HG03342 (cell line): ENCODE data around the gene C6orf47.

Experiments
- ATAC-seq: cut with Tn5 transposase; IDR thresholded peaks from one replicate; pipeline ENCODE4 v1.9.1; 2021; ENCODE audit warnings: mild to moderate bottlenecking, moderate library complexity; ENCODE audit not compliant: unreplicated experiment

C6orf47 gene

DNA sequence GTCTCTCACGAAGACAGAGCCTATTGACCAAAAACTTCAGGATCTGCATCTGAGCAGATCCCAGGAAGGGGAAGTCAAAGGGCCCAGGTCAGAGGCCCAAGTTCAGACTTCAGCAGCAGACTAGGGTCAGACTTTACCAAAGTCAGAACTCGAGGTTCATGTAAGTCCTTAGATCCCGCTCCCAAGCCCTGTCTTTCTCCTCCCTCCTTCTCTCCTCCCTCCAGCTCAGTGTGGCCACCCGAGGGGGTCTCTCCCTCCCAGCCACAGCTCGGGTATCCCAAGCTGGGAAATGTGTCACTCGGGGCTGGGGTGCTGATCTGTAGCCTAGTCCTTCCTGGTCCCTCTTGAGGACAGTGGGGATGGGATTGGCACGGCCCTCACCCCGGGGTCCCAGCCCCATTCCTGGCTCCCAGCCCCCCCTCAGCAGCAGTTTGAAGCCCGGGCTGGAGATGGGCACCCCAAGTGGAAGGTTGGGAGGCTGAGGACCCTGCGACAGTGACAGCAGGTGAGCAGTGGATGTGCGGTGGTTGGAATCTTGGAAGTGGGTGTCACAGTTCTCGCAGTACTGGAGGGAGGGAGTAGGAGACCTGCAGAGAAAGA, 1.6 kb upstream of the C6orf47 start:
- ATAC-seq = no peak

DNA sequence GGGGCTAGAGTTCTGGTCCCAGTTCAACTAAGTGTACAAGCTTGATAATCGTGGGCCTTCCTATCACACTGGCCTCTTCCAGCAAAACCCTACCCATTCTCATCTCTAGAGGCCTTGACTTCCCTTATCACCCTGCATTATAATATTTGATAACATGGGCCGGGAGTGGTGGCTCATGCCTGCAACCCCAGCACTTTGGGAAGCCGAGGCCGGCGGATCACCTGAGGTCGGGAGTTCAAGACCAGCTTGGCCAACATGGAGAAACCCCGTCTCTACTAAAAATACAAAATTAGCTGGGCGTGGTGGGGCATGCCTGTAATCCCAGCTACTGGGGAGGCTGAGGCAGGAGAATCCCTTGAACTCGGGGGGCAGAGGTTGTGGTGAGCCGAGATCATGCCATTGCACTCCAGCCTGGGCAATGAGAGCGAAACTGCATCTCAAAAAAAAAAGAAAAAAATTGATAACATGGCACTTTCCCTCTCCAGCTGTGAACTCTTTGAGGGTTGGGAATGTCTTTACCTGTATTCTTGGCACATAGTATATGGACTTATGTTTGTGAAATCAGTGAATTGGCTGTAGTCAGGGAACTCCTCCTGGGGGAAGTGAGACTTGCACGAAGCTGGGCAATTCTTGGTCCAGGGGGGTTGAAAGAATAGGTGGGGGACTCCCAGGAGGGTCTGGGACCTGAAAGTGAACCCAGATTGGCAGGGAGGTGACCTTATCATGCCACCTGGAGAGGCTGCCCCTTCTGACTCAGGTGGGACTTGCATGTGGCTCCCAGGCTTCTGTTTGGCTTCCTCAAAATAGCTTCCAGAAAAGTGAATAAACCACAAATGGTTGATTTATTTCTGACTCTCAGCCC, 915 bp upstream of the C6orf47 start:
- ATAC-seq = no peak

DNA sequence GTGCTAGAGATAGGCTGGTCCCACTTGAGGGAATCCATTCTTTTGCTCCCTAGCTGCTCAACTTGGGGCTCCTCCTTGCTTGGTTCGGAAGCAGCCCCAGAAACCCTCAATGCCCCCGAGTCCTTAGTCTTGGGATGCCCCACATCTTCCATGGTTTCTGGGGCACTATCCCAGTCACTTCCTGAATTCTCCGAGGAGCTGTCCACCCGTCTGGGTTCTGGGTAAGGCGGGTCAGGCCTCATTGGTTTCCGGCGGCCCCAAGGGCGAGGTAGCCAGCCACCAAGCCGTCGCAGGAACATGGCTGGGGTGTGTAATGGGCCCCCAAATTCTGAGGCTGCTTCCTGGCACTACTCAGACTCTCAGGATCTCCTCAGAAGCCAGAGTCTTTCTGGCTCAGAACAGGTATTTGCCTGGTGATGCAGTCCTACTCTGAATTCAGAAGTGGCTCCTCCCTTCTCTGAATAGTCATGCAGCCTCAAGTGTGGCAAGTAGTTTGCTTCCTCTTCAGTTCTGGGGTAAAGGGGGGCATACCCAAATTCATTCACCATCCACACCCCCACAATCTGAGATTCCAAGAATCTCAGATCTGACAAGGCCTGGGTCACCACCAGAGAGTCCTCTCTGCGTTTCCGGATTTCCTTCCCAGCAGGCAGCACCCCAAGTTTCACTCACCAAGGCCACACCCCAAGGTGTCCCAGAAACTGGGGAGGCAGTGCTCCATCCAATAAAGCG, 763 bp downstream of the C6orf47 start:
- ATAC-seq = peak; percentile 12

DNA sequence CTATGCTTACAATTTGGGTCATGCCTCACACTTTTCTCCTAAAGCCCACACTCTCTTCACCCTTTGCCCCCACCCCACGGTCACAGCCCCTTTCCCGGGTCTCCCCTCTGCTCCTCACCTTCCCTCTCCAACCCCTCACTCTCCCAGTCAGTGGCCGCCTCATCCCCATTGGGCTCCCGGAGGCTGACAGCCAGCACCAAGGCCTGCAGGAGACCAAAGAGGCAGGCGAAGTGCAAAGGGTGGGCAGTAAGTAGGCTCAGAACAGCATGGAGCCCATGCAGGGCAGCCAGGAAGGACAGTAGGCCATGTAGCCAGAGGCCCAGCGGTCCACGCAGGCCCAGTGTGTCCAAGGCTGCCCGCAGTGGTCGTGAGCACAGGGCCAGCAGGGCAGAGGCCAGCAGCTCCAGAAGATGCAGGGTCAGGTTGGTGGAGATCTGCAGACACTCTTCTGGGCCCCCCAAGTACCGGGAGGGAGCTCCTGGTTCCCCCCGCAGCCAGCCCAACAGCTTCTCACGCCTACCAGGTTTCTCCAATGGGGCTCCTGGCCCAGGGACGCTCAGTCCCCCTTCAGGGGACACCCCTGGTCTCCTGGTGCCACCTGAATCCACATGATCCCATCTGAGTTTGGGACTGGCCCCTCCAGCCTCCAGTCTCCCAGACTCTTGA, 1.5 kb downstream of the C6orf47 start:
- ATAC-seq = no peak

DNA sequence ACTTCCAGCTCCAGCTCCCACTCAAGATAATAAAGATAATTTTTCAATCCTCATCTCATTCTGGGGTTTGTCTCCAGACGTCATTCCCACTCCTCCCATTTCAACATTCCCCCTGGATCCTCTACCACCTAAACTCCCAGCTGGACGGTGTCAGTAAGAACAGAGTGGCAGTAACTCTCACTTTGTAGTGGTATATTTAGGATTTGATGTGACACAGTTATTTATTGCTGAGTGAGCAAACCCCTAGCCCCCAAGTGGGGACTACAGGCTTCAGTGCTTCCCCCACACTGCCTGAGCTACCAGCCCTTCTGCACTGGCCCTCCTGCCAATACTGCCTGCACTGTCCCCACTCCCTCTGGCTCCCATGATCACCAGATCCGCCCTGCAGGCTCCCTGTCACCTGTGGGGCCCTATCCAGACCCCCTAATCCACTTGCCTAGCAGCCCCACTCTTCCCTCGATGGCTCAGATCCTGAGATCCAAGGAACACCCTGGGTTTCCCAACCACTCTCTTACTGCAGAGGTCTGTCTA, 2.4 kb downstream of the C6orf47 start:
- ATAC-seq = no peak

DNA sequence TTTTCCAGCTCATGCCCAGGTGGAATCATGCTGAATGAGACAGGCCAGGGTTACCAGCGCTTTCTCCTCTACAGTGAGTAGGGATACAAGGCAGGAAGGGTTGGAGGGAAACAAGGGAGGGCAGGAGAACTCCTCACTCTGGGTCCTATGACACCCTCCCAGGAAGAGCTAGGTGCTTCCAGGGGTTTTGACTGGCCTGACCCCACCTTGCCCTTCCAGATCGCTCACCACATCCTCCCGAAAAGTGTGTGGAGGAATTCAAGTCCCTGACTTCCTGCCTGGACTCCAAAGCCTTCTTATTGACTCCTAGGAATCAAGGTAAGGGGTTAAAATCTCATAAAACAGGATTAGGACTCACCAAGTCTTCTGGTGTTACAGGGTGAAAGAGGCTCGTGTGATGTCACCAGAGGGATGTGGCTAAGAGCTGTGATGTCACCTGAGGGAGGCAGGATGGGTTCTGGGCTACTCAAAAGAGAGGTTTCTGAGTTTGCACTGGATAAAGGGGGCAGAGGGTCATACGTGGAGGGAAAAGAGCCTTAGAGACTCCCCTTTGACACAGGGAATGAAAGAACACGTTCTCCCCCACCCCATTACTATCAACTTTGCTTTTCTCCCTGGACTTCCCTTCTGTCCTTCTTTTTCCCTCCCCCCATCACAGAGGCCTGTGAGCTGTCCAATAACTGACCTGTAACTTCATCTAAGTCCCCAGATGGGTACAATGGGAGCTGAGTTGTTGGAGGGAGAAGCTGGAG, 3.0 kb downstream of the C6orf47 start:
- ATAC-seq = no peak

DNA sequence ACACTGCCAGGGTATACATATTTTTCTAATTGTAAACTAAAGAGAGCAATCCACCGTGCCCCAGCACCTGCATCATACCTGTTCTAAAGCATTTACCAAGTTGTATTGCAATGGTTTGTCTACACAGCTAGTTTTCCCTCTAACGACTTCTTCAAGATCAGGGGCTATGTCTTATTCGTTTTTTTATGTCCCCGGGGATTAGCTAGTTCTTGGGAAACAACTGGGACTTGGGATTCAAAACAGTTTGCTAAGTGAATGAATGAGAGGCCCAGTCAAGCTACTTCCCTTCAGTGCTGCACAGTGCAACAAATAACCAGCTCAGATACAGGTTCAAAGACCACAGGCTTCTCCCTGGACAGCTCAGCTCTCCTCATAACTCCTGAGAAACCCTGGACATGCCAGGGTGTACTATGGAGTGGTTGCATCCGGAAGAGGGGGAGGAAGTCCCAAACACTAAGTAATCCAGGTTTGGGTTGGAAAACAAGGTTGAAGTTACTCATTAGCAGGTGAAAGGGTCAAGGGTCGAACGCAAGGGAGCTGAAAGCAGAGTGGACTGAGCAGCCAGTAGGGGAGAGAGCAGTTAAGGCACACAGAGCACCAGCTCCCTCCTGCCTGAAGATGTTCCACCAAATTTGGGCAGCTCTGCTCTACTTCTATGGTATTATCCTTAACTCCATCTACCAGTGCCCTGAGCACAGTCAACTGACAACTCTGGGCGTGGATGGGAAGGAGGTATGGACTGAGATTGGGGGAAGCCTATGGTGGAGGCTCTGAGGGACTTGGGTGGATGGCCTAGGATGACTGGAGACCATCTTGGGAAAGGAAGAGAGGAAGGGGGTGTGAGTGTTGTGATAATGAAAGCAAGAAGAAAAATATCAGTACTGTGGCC, 5.0 kb downstream of the C6orf47 start, which contains the start of gene APOM:
APOM (plus strand) TSS at position 546 of the 889 bp plus-strand sequence; CDS start at position 619, 73 bp downstream.
- ATAC-seq = no peak

DNA sequence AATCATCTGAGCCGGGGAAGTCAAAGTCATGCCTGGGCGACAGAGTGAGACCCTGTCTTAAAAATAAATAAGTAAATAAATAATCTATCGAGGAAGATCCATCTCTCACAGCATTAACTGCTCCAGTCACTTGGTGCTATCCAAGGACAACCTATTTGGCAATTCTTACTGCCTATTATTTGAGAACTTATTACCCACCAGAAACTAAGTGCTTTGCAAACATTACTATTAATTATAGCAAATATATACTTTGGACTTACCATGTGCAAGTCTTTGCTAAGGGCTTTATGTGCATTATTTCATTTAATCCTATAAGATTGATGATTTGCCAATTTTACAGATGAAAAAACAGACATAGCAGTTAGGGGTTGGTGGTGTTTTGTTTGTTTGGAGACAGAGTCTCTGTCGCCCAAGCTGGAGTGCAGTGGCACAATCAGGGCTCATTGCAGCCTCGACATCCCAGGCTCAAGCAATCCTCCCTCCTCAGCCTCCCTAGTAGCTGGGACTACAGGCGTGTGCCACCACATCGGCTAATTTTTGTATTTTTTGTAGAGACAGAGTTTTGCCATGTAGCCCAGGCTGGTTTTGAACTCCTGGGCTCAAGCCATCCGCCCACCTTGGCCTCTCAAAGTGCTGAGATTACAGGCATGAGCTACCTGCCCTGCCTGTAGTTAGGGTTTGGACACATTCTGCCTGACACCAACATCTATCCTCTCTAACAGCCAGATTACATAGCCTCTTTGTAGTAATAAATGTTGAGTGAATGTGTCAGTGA, 5.8 kb downstream of the C6orf47 start:
- no peak for ATAC-seq

DNA sequence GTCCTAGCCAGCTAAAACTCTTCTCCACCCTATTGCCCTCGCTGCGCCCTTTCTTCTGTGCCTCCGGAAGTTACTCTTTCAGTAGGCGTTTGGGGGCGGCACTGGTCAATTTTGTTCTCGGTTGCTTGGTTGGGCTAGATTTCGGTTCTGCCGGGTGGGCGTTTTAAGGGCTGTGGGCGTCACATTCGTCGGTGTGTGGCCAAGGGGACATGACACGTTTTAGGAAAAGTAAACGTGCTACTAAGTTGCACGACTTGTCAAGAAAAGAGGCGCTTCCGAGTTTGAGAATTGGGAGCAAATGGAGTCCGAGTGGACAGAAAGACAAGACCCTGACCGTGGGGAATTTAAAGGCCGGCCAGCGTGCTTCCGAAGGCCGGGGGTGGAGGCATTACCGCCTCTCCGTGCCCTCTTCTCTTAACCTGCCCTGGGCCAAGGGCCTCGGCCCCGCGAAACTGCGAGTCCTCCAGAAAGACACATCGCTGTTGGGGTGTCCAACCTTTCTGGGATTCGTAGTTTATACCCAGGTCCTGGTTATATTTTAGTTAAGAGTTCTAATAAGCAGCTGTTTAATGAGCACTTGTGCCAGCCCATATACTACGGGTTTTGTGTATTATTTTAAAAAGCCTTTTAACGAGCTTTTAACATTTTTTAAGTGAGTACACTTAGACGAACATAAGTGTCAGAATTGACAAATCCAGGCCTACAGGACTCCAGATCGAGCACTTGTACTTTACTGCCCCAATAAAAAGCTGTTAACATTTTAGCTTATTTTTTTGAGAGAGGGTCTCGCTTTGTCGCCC, 7.5 kb downstream of the C6orf47 start:
- ATAC-seq = peak; percentile 60

DNA sequence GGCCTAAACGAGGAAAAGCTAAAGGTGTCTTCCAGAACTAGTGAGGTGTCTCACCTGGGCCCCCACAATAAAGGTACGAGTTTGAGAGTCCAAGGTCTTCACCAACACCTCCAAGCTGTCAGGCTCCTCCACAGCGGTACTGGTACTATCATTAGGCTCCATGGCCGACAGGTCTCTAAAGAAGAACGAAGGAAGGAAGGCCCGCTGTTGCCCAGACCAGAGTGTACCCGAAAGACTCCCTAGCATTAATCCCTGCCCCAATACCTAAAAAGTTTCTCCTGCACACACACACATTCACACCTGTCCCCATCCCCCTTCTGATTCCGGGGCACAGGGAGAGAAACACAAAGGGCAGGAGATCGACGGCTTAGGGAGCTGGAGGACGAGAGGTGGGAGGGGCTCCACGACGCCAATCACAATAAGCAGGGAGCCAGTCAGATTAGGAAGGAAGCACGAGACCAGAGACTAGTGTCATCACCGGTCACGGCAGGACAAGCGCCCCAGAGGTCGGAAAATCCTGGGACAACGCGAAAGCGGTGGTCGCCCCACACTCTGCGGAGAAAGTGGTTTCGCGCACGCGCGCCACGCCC, 8.9 kb downstream of the C6orf47 start:
- no peak for ATAC-seq

DNA sequence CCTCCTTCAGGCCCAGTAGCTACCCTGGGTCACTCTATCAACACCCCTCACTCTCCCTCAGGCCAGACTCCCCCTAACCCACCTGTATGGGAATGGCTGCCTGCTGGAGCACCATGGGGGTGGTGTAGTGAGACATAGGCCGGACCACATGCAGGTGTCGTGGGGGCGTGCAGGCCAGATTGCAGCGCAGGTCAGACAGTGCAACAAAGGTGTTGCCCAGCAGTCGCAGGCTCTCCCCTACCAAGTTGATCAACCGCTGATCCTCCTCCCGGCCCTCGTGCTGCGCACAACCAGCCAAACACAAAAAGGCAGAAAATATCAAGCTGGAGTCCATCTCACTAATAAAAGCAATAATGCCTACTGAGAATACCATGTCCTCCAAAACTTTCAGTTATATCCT, 15.3 kb downstream of the C6orf47 start:
- ATAC-seq = no peak

DNA sequence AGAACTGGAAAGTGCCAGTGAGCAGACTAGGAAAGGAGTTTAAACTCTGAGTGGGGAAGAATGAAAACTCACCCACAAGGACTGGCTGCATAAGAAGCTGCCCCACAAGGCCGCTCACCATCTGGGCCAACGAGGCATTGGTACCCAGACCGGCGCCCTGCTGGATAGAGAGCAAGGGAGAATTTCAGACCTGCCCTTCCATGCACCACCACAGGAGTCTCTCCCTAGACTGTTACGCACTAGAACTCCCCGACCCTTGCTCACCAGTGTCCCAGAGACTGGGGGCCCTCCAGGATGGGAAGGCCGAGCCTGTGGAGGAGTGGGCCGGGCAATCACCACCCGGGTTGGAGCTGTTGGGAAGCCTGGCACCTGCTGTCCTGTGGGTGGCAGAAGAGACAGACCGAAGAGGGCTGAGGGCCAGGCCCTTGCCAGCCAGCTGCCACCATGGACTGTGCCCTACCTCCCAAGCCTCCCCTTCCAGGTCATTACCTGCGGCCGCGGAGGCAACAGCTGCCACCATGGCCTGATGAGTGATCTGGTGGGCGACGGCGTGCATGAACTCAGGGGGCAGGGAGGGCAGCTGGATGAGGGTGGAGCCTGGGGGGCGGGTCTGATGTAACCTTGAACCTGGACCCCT, 16.6 kb downstream of the C6orf47 start:
- ATAC-seq = no peak

DNA sequence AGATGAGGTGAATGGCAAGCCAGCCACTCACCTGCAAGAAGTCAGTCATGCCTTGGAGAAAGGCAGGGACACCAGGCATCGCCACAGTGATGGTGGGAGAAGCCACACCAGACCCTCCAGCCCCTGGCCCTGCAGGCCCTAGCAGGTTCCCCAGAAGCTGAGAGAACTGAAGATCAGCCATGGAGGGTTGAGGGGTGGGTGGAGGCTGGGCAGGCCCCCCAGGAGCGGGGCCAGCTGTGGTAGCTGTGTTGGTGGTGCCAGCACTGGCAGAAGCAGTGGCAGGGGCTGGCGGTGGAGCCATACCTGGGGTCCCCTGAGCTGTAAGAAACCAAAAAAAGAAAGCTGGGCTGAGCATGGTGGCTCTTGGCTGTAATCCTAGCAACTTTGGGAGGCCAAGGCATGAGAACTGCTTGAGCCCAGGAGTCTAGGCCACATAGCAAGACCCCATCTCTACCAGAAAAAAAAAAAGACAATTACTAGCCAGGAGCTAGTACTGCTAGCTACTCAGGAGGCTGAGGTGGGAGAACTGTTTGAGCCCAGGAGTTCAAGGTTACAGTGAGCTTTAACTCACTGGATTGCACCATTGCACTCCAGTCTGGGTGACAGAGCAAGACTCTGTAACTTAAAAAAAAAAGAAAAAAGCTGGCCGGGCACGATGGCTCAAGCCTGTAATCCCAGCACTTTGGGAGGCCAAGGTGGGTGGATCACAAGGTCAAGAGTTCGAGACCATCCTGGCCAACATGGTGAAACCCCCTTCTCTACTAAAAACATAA, 17.6 kb downstream of the C6orf47 start:
- ATAC-seq = no peak

DNA sequence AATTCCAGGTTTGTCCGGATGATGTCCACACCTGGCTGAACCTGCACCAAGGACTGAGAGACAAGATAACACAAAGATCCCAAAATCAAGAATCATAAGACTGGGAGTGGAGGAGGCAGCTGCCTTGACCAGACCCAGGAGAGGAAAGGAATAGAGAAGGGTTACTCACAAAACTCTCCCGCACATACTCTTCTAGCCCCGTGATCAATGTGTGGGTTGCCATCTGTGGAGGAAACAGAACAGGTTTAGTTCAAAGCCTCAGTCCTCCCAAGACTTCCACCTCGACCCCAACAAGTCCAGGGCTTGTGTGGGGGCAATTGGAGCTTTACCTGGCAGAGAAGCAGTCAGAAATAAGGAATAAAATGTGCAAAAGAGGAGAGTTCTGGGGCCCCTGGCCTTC, 19.2 kb downstream of the C6orf47 start:
- ATAC-seq = no peak

DNA sequence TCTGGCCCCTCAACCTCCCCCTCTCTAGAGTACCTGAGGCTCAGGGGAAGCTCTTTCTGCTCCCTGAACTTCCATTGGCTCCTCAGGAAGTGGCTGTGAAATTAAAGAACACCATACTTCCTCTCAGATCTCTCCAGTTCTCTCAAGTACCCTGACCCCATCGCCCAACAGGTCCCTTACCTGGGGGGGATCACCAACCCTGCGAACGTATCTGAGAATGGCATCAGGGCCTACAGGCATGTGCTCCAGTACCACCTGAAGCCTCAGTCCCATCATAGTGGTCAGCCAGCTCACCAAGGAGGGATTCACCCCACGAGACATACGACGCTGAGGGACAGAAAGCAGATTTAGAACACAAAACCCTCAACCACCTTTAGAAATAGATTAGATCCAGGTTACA, 20.0 kb downstream of the C6orf47 start:
- no peak for ATAC-seq

DNA sequence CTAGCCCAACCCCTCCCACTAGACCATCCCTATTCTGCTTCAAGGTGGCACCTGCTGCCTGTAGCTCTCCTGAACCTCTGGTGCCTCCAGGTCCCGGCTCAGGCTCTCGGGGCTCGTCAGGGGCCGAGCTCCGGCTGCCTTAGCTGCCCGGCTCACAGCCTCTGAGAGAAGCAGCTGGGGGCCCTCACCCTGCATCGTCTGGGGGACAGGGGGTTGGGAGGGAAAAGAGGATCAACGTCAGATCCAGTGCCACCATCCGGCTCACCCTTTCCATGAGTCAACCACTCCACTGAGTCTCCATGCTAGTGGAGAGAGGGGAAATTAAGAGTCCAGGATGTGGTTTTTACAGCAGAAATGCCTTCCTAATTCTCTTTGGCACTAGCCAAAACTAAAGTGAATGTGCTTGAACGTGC, 21.1 kb downstream of the C6orf47 start:
- ATAC-seq = no peak
